Transverse colon (tissue), 4 donors: Measurements from ENCODE around the gene XKR8. TPM values are rescaled to one million over a fixed set of nuclear protein-coding genes. Genes with fewer than 3 reads are reported as not detected.
A peak's percentile ranks its signal among the peaks of the same experiment; 100 is the strongest.

Source experiments
- DNase-seq: peaks from one replicate; pipeline ENCODE4 v3.0.0-alpha.2; 2019
- H3K27ac ChIP-seq, 4 donors: fragments of 200-600 bp; sonication (generic); 2 replicates each; pipeline ENCODE4 v1.5.1; 2016 to 2018; ENCODE audit warnings: inconsistent platforms in 4 of 4
- H3K27me3 ChIP-seq: fragments of 200-600 bp; sonication (generic); 2 replicates; pipeline ENCODE4 v1.5.1; 2017; ENCODE audit warnings: inconsistent platforms
- H3K36me3 ChIP-seq, 4 donors: fragments of 200-600 bp; sonication (generic); 2 replicates each; pipeline ENCODE4 v1.5.1; 2017 to 2019; ENCODE audit warnings: inconsistent platforms in 4 of 4
- H3K4me1 ChIP-seq, 4 donors: fragments of 200-600 bp; sonication (generic); 2 replicates each; pipeline ENCODE4 v1.5.1; 2017 to 2020; ENCODE audit warnings: inconsistent platforms in 4 of 4
- H3K4me3 ChIP-seq, 4 donors: fragments of 200-600 bp; sonication (generic); 1 replicate in 1 of 4; 2 replicates in 3 of 4; pipeline versions ENCODE4 v1.5.1 to v1.6.1; 2017 to 2019; ENCODE audit warnings: inconsistent platforms in 4 of 4
- H3K9me3 ChIP-seq, 2 donors: fragments of 200-600 bp; sonication (generic); 2 replicates each; pipeline ENCODE4 v1.5.1; 2017 to 2019; ENCODE audit warnings: inconsistent platforms in 2 of 2
- EP300 ChIP-seq: sonication (generic); formaldehyde crosslinking; IDR thresholded peaks from one replicate; pipeline ENCODE4 v1.6.1; 2017; ENCODE audit warnings: antibody characterized with exemption, low read depth
- POLR2A ChIP-seq: fragments of 450-650 bp; IDR thresholded peaks from one replicate; pipeline ENCODE4 v1.6.1; 2016; ENCODE audit warnings: antibody characterized with exemption, mild to moderate bottlenecking, moderate library complexity
- POLR2AphosphoS5 ChIP-seq, 3 donors: sonication (generic); formaldehyde crosslinking; IDR thresholded peaks; one replicate each; pipeline ENCODE4 v1.6.1; 2016; ENCODE audit warnings: antibody characterized with exemption in 3 of 3
- WGBS, 2 donors: methylation state at CpG; one replicate each; pipeline ENCODE4 v1.1.5; 2018; ENCODE audit warnings: low coverage in 1 of 2; 5-methylcytosine and 5-hydroxymethylcytosine counted together
- in situ Hi-C, 4 donors: fragments of 200-750 bp; cut with MboI; loops; one replicate each; pipeline versions ENCODE4 v1.15.0 to v1.15.1; 2017; ENCODE audit warnings: low sequenced_read_pairs in 3 of 4, low pct_ligation_motif_present in 1 of 4, low pct_unique_long_range_greater_than_20kb in 1 of 4
- intact Hi-C: fragments of 100-400 bp; cut with DNase I; formaldehyde crosslinking; loops from one replicate; pipeline ENCODE4 v1.15.1; 2023; ENCODE audit warnings: low total_unique reads
- total RNA-seq, 4 donors: library from RNA; depleted of rRNA; stranded (reverse); fragments of >200 nt; gene quantifications; one replicate each; pipeline ENCODE4 v1.1.0, GENCODE V29; 2016
- TF ChIP-seq, protein P1 (sequence below), 5 experiments: fragments of 200-600 bp in 3 of 5; fragments of 450-650 bp in 2 of 5; sonication (generic) in 3 of 5; IDR thresholded peaks; 1 replicate in 2 of 5; 2 replicates in 3 of 5; pipeline ENCODE4 v1.5.1; 2016 to 2017; ENCODE audit warnings: antibody characterized with exemption in 5 of 5, inconsistent platforms in 3 of 5, mild to moderate bottlenecking in 2 of 5, moderate library complexity in 1 of 5

XKR8 gene
- total RNA-seq, 4 donors from 2014 or later: 8.6 to 13.8 (median 10.4) TPM

DNA sequence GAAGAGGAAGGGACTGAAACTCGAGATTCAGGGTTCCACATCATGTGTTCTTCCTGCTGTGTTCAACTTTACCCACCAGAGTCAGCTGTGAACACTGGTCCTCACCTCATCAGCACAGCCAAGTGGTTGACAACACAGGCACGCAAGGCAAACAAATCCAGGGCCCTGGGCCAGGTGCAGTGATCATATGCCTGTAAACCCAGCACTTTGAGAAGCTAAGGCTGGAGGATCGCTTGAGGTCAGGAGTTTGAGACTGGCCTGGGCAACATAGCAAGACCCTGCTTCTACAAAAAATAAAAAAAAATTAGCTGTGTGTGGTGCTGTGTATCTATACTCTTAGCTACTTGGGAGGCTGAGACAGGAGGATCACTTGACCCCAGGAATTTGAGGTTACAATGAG is 8.4 kb upstream of the XKR8 start:
- Histone ChIP-seq H3K27ac (peak overlapping the region; percentile 62 to 79 (median 69)), H3K36me3 (no peaks in the 10 kb centered on the region), H3K9me3 (no peaks in the 10 kb centered on the region), H3K4me1 (peaks cover 4 to 17% (median 8%) of the 10 kb centered on the region in 4 donors), H3K4me3 (no peak overlapping the region), H3K27me3 (no peaks in the 10 kb centered on the region)
- no peak for TF ChIP-seq POLR2A
- TF ChIP-seq EP300: no peak
- TF ChIP-seq, protein P1, sequence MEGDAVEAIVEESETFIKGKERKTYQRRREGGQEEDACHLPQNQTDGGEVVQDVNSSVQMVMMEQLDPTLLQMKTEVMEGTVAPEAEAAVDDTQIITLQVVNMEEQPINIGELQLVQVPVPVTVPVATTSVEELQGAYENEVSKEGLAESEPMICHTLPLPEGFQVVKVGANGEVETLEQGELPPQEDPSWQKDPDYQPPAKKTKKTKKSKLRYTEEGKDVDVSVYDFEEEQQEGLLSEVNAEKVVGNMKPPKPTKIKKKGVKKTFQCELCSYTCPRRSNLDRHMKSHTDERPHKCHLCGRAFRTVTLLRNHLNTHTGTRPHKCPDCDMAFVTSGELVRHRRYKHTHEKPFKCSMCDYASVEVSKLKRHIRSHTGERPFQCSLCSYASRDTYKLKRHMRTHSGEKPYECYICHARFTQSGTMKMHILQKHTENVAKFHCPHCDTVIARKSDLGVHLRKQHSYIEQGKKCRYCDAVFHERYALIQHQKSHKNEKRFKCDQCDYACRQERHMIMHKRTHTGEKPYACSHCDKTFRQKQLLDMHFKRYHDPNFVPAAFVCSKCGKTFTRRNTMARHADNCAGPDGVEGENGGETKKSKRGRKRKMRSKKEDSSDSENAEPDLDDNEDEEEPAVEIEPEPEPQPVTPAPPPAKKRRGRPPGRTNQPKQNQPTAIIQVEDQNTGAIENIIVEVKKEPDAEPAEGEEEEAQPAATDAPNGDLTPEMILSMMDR (IDR thresholded peaks at IDR 0.05): no peak
- no peak for TF ChIP-seq POLR2AphosphoS5 (IDR thresholded peaks at IDR 0.05)
- DNase-seq: no peak
- 29 to 47% methylated on average over 2 to 3 of the region's 3 CpGs for WGBS, 2 donors
- in situ Hi-C loops: no loop called here
- intact Hi-C loops: no loop called here

DNA sequence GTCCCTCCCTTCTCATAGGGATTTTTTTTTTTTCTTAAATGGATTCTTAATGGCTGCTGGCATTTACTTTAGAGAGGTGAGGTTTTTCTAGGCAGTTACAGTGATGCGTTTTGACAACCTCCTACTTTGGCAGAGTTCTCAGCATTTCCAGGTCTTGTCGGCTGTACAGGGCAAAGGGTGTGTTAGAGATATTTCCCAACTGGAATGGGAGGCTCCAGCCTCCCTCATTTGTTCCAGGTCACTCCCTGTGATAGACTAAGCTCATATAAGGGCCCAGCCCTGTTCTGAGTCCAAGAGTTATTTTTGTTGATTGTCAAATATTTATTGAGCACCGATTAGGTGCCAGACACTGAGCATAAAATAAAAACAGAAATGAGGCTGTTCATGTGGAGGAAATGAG is 7.6 kb upstream of the XKR8 start:
- Histone ChIP-seq H3K9me3 (no peaks in the 10 kb centered on the region), H3K4me3 (no peak overlapping the region), H3K4me1 (peaks cover 4 to 17% (median 8%) of the 10 kb centered on the region in 4 donors), H3K27me3 (no peaks in the 10 kb centered on the region), H3K27ac (peak overlapping the region; percentile 62 to 79 (median 69)), H3K36me3 (no peaks in the 10 kb centered on the region)
- intact Hi-C loops (no loop called here), in situ Hi-C loops (no loop called here)
- peak; percentile 62 for DNase-seq
- TF ChIP-seq, protein P1 (IDR thresholded peaks at IDR 0.05): no peak
- TF ChIP-seq POLR2AphosphoS5 (IDR thresholded peaks at IDR 0.05): peak in 1 of 3 donors; percentile 23
- WGBS, 2 donors: 47 to 52% methylated on average over 3 of the region's 3 CpGs

DNA sequence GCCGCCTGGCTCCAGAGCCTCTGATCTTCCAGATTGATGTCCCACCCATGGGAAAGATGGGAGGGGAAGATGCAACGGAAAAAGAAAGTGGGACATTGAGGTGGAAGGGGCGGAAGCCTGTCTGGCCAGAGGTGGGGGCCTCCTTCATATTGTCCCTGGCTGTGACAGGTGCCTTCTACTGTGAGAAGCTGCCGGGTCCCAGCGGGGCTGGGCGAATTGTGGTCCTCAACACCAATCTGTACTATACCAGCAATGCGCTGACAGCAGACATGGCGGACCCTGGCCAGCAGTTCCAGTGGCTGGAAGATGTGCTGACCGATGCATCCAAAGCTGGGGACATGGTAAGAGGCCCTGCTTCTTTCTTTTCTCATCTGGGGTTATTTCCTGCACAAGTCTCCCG is 5.6 kb upstream of the XKR8 start:
- no peak overlapping the region for H3K4me3 ChIP-seq
- H3K36me3 ChIP-seq: no peaks in the 10 kb centered on the region
- TF ChIP-seq POLR2AphosphoS5 (IDR thresholded peaks at IDR 0.05) (no peak), EP300 (no peak), POLR2A (no peak)
- TF ChIP-seq, protein P1 (IDR thresholded peaks at IDR 0.05): no peak
- no peak for DNase-seq
- H3K27ac ChIP-seq: no peak overlapping the region
- H3K27me3 ChIP-seq: no peaks in the 10 kb centered on the region
- H3K4me1 ChIP-seq: peaks cover 4 to 23% (median 12%) of the 10 kb centered on the region in 4 donors
- WGBS, 2 donors: 84 to 93% methylated on average over 3 to 10 of the region's 10 CpGs
- intact Hi-C loops: no loop called here
- H3K9me3 ChIP-seq: no peaks in the 10 kb centered on the region
- in situ Hi-C loops: no loop called here

DNA sequence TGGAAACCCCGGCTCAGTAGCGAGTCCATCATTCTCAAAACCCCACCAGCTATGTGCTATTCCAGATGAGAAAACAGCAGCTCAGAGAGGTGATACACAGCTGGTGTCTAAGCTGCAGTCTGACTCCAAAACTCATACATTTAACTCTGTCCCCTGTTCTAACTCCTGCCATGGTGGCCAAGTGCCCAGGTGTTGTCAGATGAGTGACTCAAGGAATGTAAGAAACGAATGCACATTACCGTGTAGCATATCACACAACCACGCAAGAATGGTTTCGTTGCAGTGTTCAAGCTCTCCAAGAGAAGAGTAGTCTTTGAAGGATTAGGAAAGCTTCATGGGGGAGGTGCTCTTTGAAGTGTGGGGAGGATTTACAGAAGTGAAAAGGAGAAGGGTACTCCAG is 4.7 kb upstream of the XKR8 start:
- in situ Hi-C loops (no loop called here), intact Hi-C loops (no loop called here)
- Histone ChIP-seq H3K4me3 (no peak overlapping the region), H3K36me3 (no peaks in the 10 kb centered on the region), H3K27me3 (no peaks in the 10 kb centered on the region), H3K27ac (no peak overlapping the region), H3K4me1 (peaks cover 4 to 25% (median 14%) of the 10 kb centered on the region in 4 donors), H3K9me3 (no peaks in the 10 kb centered on the region)
- TF ChIP-seq EP300: no peak
- TF ChIP-seq, protein P1 (IDR thresholded peaks at IDR 0.05): no peak
- no peak for TF ChIP-seq POLR2AphosphoS5 (IDR thresholded peaks at IDR 0.05)
- no peak for TF ChIP-seq POLR2A
- WGBS, 2 donors: 83 to 91% methylated on average over 4 to 6 of the region's 6 CpGs
- DNase-seq: no peak
